Measurements from ENCODE around the gene KRTAP12-4. TPM values are rescaled to one million over a fixed set of nuclear protein-coding genes. Genes with fewer than 3 reads are reported as not detected.

The KRTAP12-4 gene
- polyA plus RNA-seq, 1 donor from 2014 or later, result not detected

DNA sequence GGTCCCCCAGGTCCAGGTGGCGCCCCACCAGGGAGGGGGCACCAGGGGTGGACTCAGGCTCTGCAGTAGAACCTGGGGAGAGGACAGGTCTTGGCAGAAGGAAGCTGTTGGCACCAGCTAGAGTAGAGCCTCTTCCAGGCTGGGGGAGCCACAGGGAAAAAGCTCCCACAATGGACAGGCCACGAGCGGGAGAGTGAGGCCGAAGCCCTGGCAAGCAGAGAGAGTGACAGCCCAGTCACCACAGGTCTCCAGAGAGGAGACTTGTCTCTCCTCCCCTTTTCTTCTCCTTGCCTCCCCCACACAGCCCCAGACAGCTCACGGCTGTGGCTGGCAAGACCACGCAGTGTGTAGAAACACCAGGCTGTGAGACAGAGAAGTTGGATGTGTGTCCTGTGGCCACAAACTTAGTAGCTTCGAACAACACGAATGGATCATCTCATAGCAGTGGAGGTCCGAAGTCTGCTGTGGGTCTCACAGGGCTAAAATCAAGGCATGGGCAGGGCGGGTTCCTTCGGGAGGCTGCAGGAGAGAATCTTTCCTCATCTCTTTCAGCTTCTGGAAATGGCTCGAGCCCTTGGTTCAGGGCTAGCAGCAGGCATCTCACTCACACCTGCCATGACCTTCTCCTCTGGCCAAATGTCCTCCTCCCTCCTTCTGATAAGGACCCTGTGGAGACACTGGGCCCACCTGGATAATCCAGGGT lies 3.3 kb downstream of the KRTAP12-4 start:
- Histone ChIP-seq H3K79me2 (replicated peaks; ENCODE audit: insufficient read depth, low read length) (no peaks in the 10 kb centered on the region), H4K20me1 (ENCODE audit: insufficient read depth) (no peaks in the 10 kb centered on the region), H3K9me3 (ENCODE audit: low read length) (no peaks in the 10 kb centered on the region), H3K27ac (ENCODE audit: low read length) (no peak overlapping the region), H3K9ac (ENCODE audit: low read length) (no peak overlapping the region), H2AFZ (ENCODE audit: low read depth, low read length) (no peak overlapping the region), H3K4me2 (ENCODE audit: low read length) (no peak overlapping the region), H3K4me3 (ENCODE audit: low read length) (no peak overlapping the region), H3K36me3 (ENCODE audit: insufficient read depth, low read length) (no peaks in the 10 kb centered on the region), H3K9me2 (ENCODE audit: insufficient read depth, low read length) (no peaks in the 10 kb centered on the region), H3F3A (ENCODE audit: insufficient read depth, low read length, poor library complexity, severe bottlenecking) (no peaks in the 10 kb centered on the region), H3K27me3 (ENCODE audit: insufficient read depth, low read depth, low read length) (no peaks in the 10 kb centered on the region)
- TF ChIP-seq MXI1 (conservative IDR thresholded peaks at IDR 0.05; ENCODE audit: poor library complexity, severe bottlenecking) (no peak), EP300 (conservative IDR thresholded peaks at IDR 0.05; ENCODE audit: poor library complexity, severe bottlenecking) (no peak), EZH2 (IDR thresholded peaks at IDR 0.05; ENCODE audit: borderline replicate concordance, insufficient read depth, low read length, poor library complexity, severe bottlenecking) (no peak), POLR2AphosphoS5 (IDR thresholded peaks at IDR 0.05) (no peak), TAF1 (IDR thresholded peaks at IDR 0.05; ENCODE audit: low read depth) (no peak), SMC3 (conservative IDR thresholded peaks at IDR 0.05; ENCODE audit: poor library complexity) (no peak), RAD21 (conservative IDR thresholded peaks at IDR 0.05) (no peak)
- TF ChIP-seq, protein P1, sequence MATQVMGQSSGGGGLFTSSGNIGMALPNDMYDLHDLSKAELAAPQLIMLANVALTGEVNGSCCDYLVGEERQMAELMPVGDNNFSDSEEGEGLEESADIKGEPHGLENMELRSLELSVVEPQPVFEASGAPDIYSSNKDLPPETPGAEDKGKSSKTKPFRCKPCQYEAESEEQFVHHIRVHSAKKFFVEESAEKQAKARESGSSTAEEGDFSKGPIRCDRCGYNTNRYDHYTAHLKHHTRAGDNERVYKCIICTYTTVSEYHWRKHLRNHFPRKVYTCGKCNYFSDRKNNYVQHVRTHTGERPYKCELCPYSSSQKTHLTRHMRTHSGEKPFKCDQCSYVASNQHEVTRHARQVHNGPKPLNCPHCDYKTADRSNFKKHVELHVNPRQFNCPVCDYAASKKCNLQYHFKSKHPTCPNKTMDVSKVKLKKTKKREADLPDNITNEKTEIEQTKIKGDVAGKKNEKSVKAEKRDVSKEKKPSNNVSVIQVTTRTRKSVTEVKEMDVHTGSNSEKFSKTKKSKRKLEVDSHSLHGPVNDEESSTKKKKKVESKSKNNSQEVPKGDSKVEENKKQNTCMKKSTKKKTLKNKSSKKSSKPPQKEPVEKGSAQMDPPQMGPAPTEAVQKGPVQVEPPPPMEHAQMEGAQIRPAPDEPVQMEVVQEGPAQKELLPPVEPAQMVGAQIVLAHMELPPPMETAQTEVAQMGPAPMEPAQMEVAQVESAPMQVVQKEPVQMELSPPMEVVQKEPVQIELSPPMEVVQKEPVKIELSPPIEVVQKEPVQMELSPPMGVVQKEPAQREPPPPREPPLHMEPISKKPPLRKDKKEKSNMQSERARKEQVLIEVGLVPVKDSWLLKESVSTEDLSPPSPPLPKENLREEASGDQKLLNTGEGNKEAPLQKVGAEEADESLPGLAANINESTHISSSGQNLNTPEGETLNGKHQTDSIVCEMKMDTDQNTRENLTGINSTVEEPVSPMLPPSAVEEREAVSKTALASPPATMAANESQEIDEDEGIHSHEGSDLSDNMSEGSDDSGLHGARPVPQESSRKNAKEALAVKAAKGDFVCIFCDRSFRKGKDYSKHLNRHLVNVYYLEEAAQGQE (IDR thresholded peaks at IDR 0.05; ENCODE audit: borderline replicate concordance), result no peak
- TF ChIP-seq, protein P2, sequence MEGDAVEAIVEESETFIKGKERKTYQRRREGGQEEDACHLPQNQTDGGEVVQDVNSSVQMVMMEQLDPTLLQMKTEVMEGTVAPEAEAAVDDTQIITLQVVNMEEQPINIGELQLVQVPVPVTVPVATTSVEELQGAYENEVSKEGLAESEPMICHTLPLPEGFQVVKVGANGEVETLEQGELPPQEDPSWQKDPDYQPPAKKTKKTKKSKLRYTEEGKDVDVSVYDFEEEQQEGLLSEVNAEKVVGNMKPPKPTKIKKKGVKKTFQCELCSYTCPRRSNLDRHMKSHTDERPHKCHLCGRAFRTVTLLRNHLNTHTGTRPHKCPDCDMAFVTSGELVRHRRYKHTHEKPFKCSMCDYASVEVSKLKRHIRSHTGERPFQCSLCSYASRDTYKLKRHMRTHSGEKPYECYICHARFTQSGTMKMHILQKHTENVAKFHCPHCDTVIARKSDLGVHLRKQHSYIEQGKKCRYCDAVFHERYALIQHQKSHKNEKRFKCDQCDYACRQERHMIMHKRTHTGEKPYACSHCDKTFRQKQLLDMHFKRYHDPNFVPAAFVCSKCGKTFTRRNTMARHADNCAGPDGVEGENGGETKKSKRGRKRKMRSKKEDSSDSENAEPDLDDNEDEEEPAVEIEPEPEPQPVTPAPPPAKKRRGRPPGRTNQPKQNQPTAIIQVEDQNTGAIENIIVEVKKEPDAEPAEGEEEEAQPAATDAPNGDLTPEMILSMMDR (IDR thresholded peaks at IDR 0.05; ENCODE audit: poor library complexity, severe bottlenecking), result no peak

DNA sequence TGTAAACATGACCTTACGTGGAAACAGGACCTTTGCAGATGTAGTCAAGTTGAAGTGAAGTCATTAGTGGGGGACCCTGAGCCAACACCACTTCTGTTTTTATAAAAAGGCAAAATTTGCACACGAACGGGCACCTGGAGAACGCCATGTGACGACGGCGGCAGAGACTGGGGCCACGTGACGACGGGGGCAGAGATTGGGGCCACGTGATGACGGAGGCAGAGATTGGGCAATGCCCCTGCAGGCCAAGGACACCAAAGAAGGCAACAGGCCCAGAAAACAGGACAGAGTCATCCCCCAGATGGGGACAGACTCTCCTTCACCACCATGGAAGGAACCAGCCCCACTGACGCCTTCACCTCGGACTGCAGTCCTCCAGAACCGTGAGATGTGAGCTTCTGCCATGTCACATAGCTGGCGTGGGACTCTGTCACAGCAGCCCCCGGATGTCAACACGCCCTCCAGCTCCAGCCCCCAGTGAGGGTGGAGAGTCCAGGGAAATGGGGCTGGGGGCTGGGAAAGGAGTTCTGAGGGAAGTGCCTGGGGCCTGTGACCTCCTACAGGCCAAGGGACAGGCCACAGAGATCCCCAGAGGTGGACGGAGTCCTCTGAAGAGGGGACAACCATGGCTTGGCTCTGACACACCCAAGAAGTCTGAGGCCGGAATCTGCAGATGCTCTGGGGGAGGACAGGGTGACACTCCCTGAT lies 4.0 kb downstream of the KRTAP12-4 start:
- Histone ChIP-seq H3K4me2 (ENCODE audit: low read length) (no peak overlapping the region), H3F3A (ENCODE audit: insufficient read depth, low read length, poor library complexity, severe bottlenecking) (no peaks in the 10 kb centered on the region)

More for the DNA sequence above, 4.0 kb downstream of the KRTAP12-4 start:
- no peak overlapping the region for H3K9ac ChIP-seq (ENCODE audit: low read length)
- no peaks in the 10 kb centered on the region for H3K27me3 ChIP-seq (ENCODE audit: insufficient read depth, low read depth, low read length)
- H3K9me3 ChIP-seq (ENCODE audit: low read length), result no peaks in the 10 kb centered on the region
- H3K4me3 ChIP-seq (ENCODE audit: low read length), result no peak overlapping the region
- no peak overlapping the region for H3K27ac ChIP-seq (ENCODE audit: low read length)
- no peak overlapping the region for H2AFZ ChIP-seq (ENCODE audit: low read depth, low read length)
- H3K79me2 ChIP-seq (replicated peaks; ENCODE audit: insufficient read depth, low read length), result no peaks in the 10 kb centered on the region
- H3K9me2 ChIP-seq (ENCODE audit: insufficient read depth, low read length), result no peaks in the 10 kb centered on the region
- H3K36me3 ChIP-seq (ENCODE audit: insufficient read depth, low read length), result no peaks in the 10 kb centered on the region
- no peaks in the 10 kb centered on the region for H4K20me1 ChIP-seq (ENCODE audit: insufficient read depth)
- TF ChIP-seq, protein P2 (IDR thresholded peaks at IDR 0.05; ENCODE audit: poor library complexity, severe bottlenecking), result no peak
- no peak for TF ChIP-seq MXI1 (conservative IDR thresholded peaks at IDR 0.05; ENCODE audit: poor library complexity, severe bottlenecking)
- no peak for TF ChIP-seq RAD21 (conservative IDR thresholded peaks at IDR 0.05)
- TF ChIP-seq SMC3 (conservative IDR thresholded peaks at IDR 0.05; ENCODE audit: poor library complexity), result no peak
- no peak for TF ChIP-seq TAF1 (IDR thresholded peaks at IDR 0.05; ENCODE audit: low read depth)
- TF ChIP-seq, protein P1 (IDR thresholded peaks at IDR 0.05; ENCODE audit: borderline replicate concordance), result no peak
- TF ChIP-seq EZH2 (IDR thresholded peaks at IDR 0.05; ENCODE audit: borderline replicate concordance, insufficient read depth, low read length, poor library complexity, severe bottlenecking), result no peak
- TF ChIP-seq POLR2AphosphoS5 (IDR thresholded peaks at IDR 0.05), result no peak
- no peak for TF ChIP-seq EP300 (conservative IDR thresholded peaks at IDR 0.05; ENCODE audit: poor library complexity, severe bottlenecking)

All from neural cell (in vitro differentiated cells).